Activated naive CD8-positive, alpha-beta T cell treated with anti-CD3 and anti-CD28 coated beads, Interleukin-2, amount 50 U/mL, for 16 hours (primary cell): ENCODE measurements around the gene CAMK4.

Experiments
- DNase-seq: peaks from one replicate; pipeline ENCODE4 v3.0.0-alpha.2; 2020; ENCODE audit warnings: low read depth, low spot score

Gene CAMK4

DNA sequence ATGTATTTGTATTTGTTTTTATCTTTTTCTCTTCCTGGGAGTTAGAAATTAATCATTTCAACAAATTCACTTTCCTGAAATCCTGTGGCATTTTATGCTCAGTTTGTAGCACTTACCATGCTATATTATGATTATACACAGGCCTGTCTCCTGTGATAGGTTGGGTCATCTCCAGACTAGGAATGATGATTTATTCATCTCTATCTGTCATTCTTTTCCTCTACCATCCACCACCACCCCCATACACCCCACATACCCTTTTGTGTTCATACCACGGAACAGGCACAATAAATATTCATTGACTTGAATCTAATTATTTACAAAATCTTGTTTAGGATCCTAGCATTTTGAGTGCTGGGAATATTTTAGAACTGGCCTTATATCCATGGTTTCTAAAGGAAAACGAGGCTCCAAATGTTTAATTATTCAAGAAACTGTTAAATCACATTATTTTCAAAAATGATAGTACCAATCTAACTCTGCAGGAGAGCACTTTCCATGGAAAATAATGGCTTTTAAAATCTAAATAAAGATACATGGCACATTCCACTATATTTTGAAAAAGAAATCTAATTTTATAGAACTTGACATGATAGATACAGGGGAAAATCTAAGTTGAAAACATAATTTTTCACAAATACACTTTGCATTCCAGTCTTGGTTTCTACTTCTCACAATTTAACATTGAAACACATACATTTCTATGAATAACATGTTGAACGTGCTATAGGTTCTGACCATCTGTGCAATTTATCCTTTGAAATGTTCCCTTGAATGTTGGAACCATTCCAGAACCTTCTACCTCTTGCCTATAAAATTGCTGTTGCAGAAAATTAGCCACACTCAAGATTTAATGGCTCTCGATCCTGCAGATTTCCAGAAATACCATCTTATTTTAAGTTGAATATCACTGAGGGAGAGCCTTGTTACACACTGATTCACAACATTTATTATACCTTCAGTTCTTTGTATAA, 198.8 kb downstream of the CAMK4 start:
- DNase-seq = no peak

DNA sequence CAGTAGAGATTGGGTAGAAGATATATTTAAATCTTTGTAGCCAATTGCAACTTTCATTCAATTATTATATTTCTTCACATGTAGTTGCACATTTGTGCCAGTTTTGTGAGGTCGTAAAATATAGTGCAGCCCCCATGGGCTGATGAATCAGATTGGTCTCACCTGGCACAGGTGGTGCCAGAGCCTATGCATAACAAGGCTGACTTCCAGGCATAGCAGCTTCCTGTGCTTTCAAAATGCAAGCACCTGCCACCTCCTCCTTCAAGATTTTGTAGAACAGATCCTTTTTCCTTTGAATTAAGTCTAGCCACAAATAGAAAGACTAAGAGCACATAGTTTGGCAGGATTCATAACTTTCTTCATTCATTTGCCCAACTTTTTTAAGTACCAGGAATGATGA, 201.0 kb downstream of the CAMK4 start:
- DNase-seq = no peak

DNA sequence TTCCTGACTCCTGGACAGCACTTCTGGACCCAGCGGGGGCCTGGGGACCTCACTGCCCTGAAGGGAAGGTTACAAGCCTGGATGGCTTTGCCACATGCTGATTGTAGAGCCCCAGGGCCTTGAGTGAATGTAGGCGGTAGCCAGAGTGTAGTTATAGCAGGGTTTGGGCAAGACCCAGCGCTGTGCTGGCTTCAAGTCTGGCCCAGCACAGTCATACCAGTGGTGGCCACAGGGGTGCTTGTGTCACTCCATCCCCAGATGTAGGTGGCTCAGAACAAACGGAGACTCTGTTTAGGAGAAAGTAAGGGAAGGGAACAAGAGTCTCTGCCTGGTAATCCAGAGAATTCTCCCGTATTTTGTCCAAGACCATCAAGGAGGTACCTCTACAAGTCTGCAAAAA, 203.6 kb downstream of the CAMK4 start:
- no peak for DNase-seq

DNA sequence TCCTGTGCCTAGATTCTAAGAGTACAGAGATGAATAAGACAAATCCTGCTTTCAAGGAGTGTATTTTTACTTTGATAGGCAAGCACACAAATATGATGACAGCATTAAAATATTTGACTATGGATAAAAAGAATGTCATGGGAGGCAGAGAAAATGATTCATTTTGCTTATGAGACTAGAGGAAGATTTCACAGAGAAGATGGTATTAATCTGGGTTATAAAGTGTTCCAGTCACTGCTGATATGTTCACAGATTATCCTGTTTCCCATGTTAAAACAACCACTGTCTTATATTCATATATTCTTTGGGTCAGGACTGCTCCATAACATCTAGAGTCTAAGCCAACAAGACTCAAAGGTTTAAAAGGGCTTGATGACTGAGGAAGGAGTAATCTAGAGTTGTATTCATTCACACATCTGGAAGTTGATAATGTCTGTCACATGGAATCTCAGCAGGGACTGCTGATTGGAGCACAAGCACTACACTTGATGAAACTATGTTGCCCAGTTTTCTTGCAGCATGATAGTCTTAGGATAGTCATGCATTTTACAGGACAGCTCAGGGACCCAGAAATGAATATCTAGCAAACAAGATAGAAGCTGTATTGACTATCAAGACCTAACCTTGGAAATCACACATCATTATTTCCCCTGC, 208.8 kb downstream of the CAMK4 start:
- no peak for DNase-seq

DNA sequence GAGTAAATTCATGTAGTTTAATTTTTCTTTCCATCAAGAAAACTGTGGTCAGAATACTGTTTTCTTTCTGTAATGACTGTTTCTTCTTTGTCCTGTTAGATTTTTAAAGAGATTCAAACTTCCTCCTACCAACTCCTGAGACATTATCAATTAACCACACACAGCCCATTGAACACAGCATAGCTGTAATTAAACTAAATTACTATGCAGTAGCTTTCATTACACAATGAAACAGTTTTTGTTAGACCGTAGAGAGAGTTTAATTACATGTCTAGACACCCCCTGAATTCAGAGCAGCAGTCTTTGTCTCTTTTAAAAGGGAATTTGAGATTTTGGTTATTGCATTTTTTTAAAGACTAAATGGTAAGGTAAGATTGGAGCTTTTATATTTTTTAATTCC, 210.6 kb downstream of the CAMK4 start:
- DNase-seq = no peak

DNA sequence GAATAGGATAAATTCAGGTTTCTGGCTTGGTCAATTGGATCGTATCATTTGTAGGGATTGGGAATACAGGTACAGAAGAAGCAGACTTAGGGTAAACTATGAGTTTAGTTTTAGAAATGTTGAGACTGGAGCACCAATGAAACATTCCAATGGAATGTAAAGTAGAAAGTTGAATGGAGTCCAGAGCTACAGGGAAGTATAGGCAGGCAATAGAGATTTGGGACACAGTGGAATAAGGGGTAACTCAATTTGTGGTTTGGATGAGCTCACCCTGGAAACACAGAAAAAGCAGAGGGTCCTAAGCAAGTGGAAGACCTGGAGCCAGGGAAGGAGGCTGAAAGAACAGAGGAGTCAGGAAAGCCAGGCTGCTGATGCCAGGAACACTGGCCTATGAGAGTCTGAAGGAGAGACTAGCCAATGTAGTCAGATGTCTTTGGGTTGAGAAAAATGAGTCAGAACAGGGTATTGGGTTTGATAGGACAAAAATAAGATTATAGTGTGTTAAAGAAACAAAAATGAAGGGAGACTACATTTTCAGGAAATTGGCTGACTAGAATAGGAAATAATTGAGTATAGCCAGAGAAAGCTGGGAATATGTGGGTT, 215.4 kb downstream of the CAMK4 start:
- DNase-seq = no peak

DNA sequence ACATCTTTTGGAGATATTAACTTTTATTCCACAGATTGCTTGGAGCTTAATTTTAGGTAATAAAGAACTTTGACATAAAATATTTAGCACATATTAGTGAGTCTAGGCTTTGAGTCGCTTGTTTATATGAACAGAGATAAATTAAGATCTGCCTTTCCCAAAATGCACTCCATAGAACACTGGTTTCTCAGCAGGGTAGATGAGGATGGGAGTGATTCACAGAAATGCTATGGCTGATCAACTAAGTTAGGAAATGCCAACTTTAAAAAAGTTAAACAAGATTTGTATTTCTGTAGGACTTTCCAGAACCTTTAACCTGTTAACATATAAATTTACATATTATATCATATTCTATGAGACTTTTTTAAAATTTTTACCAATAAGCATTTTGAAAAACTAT, 222.9 kb downstream of the CAMK4 start:
- no peak for DNase-seq

DNA sequence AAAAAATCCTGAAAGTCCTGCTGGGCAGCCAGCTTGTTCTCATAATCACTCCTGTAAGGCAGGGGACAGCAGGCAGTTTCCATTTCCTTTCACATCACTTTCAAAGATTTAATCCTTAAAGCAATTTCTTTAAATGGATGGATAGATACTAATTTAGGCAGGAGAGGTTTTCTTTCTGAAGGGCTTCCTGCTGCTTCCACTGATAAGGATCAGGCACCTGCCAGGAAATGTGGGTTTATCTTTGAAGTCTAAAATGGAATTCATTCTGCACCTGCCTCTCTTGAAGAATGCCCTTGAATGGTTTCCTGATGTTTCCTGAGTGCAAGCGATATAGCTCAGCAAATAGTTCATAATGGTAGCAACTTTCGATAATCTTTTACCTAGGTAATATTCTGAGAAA, 223.6 kb downstream of the CAMK4 start:
- DNase-seq = no peak

DNA sequence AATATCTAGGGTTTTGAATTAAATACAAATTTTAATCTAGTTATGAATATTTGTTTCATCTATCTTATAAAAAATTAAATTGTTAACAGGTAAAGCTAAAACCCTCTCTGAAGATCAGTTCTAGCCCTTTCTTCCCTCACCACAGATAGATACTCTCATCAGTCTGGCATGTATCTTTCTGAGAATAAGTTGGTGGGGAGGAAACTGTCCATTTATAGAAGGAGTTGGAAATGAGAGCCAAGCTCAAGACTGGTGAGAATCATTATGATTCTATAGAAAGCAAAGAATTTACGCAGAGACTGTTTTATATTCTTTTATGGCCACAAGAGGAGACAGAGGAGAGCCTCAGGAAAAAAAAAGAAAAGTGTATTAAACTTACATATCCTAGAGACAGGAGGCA, 229.1 kb downstream of the CAMK4 start:
- no peak for DNase-seq

DNA sequence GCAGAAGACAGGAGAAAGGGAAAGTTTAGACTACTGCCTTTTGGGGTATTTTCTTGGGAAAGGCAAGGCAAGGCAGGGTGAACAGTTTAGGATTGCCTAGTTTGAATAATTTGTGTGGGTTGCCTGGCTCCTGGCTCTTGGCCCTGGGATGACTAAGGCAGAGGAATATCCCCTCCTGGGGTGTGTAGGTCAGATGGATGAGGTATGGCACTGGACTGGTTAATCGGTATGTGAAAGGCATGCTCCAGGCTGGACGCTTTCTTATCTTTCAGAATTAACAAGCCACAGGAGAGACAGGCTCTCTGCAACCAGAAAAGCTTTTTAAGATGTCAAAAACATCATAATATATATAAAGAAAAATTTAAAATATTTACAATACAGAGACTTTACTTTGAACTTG, 229.6 kb downstream of the CAMK4 start:
- DNase-seq = no peak

DNA sequence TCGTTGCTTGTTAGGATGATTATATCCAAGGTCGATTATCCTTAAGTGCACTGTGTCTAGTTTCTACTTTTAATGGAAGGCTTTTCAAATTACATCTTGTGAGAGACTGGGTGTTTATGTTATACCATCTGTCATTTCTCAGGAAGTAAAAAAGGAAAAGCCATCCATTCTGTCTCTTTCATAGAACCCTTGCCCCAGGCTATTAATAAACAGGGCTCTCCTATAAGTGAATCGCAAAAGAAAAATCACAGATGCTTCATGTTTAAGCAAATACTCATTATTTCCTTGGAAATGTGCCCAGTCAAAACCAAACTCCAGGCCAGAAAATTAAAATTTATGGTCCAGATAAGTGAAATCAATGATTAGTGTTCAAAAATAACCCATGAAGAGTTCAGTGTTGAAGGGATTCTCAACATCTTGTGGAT, 230.0 kb downstream of the CAMK4 start:
- no peak for DNase-seq

DNA sequence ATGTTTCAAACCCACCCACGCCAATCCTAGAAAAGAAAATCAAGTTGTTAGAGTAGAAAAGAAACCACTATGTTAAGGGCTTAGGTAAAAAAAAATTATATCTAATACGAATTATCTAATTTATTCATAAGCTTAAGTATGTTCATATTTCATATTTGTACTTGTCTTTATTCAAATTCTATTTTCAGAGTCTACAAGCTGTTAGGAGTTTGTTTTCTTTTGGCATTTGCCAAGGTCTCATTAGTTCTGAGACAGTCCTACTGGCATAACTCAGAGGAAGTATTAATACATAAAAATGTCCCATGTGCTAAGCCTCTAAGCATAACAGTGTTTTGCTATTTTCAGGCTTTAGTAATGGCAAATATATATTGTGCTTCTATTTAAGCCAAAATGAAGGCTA, 230.6 kb downstream of the CAMK4 start:
- DNase-seq = no peak

DNA sequence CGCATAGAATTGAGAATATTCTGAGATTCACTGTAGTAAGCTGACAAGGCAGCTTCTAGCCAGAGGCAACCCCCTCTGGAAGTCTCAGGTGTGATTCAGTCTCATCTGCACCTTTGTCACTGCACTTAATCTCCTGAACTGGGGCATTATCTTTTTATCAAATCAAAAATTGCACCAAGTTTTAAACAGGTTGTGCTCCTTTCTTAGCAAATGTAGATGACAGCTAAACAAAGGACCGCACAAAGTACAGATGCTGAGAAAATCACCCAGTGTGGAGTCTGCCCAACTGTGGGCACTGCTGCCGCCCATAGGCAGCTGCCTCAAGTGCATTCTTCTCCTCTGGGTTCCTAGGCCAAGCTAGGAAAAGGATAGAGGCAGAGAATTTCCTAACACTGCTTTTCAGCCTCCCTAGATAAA, 237.1 kb downstream of the CAMK4 start:
- no peak for DNase-seq

DNA sequence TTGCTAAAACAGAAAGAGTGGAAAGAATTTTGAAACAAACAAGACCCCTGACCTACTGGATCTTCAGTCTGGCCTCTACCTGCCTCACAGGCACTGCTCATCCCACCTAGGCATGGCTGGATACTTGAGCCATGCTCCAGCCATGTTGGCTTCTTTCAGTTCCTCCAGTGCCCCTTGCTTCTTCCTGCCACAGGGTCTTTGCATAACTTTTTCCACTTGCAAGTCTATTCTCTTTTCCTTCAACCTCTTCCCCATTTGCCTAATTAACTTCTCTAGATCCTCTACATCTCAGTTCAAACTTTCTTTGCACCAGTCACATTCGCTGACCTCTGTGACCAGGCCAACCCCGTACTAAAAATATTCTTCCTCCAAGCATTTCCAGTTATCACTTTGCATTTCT, 237.8 kb downstream of the CAMK4 start:
- DNase-seq = no peak

DNA sequence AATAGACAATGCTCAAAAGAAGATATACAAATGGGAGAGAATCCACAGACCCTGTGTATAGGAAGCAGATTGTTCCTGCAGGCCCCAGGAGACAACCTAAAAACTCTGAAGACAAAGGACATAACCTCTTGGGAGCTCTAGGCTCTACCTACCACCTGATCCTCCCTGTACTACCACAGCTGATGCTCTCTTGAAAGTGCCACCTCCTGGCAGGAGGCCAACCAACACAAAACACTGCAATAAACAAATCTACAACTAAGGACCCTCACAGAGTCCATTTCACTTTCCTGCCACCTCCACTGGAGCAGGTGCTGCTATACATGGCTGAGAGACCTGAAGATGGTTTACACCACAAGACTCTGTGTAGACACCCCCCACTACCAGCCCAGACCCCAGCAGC, 239.1 kb downstream of the CAMK4 start:
- DNase-seq = no peak

DNA sequence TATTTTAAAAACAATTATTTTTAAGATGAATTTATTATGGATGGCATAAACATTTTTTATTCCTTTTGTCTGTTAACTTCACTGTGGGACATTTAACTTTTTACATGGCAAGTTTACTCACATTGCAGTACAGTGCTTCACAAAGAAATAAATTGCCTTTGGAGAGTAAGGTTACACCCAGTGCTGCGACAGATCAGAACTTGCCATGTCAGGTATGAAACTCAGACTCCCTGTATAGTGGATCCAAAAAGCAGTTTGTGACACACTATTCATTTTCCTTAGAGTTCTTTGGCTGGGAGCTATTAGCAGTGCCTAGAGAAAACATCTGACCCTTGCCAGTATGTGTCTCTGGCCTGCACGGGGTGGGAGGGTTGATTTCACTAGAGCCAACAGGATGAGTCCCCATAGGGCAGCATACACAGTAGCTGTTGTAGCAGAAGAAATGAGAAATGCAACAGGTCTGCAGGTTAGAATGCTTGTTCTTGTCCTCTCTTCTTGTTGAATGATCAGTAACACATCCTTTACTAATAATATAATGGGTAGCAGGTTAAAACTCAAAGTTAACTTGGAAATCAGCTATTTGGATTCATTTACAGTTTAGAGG, 245.2 kb downstream of the CAMK4 start:
- no peak for DNase-seq

DNA sequence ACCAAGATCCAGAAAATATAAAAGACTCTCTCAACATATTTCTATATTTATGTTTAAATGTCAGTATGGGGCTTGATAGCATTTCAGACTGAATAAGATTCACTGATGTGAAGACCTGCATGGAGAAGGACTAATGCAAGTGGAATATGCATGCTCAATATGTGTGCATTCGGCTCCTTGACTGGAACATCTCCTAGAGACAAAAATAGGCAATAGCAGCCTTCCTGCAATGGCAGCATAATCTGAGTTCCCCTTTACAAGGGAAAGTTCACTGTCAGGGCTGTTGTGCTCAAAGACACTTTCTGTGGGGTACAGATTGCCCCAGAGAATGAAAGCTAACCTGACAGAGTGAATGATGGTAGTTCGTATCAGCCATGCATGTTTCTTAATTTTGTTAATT, 245.7 kb downstream of the CAMK4 start:
- DNase-seq = no peak

DNA sequence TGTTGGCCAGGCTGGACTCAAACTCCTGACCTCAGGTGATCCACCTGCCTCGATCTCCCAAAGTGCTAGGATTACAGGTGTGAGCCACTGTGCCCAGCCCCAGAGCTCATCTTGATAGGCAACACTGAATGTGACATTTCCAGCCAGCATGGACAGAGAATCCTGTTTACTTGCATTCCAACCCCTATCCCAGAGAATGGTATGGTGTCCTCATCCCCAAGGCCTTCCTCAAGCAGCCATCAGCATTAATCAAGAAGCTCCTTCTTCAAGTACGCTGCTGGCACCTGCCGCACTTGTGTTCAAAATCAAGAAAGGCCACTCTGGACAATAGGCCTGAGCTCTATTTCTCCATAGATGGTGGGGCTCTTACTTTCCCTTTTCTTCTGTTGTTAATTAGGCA, 247.9 kb downstream of the CAMK4 start:
- DNase-seq = no peak

DNA sequence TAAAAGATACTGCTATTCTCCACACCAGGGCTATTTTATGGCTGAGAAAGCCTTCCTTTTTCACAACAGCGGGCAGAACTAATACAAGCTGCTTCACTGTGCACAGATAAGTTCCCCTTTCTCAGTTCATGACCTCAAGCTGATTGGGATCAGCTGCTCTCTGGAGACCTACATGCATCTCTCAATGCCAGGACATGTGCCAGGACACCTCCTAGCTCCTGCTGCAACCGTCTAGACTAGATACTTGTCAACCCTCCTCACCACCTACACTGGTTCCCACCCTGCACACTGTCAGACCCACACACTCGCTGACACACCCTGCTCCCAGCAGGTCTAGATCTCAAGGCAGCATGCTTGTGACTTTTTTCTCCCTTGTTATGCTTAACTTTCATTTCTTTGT, 248.4 kb downstream of the CAMK4 start:
- DNase-seq = no peak

DNA sequence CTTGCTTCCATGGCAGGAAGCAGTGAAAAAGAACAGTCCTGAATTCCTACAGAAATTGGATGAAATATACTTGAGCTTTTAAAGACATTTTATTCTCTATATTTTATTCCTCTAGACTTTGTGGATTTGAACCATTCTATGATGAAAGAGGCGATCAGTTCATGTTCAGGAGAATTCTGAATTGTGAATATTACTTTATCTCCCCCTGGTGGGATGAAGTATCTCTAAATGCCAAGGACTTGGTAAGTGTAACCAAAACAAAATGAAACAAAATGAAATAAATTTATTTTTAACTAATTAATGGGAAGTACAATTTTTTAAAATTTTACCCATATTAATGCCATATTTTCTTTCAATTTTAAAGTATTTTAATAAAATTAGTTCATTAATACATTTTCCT, 254.1 kb downstream of the CAMK4 start:
- DNase-seq = no peak

DNA sequence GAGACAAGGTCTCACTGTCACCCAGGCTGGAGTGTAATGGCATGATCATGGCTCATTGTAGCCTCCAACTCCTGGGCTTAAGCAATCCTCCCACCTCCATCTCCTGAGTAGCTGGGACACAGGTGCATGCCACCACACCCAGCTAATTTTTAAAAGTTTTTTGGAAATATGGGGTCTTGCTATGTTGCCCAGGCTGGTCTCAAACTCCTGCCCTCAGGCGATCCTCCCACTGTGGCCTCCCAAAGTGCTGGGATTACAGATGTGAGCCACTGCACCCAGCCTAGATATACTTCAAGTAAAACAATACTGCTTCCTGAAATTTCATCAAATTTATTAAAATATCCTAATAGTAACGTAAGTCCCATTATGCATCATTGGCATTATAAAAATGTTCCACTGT, 254.7 kb downstream of the CAMK4 start:
- DNase-seq = no peak

DNA sequence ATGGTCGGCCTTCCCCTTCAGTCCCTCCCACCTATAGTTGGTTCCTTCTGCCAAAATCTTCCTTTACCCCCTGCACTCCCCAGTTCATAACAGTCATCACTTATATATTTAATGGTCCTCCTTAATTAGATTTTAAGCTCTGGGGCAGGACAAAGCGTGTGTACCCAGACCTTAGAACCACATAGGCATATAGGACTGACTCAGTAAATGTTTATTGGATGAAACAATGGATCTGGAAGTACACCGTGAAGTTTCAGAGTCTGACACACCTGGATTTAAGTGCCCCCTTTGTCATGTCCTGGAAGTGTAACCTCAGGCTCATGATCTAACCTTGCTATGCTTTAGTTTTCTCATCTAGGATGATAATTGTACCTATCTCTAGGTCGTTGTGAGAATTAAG, 256.2 kb downstream of the CAMK4 start:
- DNase-seq = no peak
